GM12875 (cell line): ENCODE measurements around the gene G6PC1.
"Not testable (repeated sequence)": the region's sequence is repeated elsewhere in the genome, so short reads cannot be mapped to it uniquely, and the experiment has no call there.

ENCODE experiments used
- H3K4me3 ChIP-seq: one replicate; pipeline ENCODE4 v1.5.1; 2011; ENCODE audit warnings: low read depth, low read length, control low read depth
- CTCF ChIP-seq: IDR thresholded peaks from 2 replicates; pipeline ENCODE4 v1.5.1; 2011; ENCODE audit warnings: low read depth, mild to moderate bottlenecking, control low read depth, inconsistent platforms, low read length, moderate library complexity, borderline replicate concordance; ENCODE audit not compliant: insufficient read depth

G6PC1 gene

GRCh38 chr17:42855048-42855596 is 45.5 kb upstream of the G6PC1 start:
- no peak overlapping the region for H3K4me3 ChIP-seq
- TF ChIP-seq CTCF = no peak

- H3K4me3 ChIP-seq = not testable (repeated sequence)
These were observed 44.5 kb upstream of the G6PC1 start for GRCh38 chr17:42856093-42856492.

GRCh38 chr17:42856516-42856915 is 44.1 kb upstream of the G6PC1 start:
- H3K4me3 ChIP-seq = not testable (repeated sequence)

- H3K4me3 ChIP-seq = no peak overlapping the region
- TF ChIP-seq CTCF = no peak
These were observed 43.2 kb upstream of the G6PC1 start for GRCh38 chr17:42857389-42857788.

- no peak for TF ChIP-seq CTCF
- H3K4me3 ChIP-seq = no peak overlapping the region
These were observed 34.9 kb upstream of the G6PC1 start for GRCh38 chr17:42865638-42866094.

- no peak for TF ChIP-seq CTCF
- H3K4me3 ChIP-seq = no peak overlapping the region
These were observed 34.4 kb upstream of the G6PC1 start for GRCh38 chr17:42866216-42866615.

- TF ChIP-seq CTCF = no peak
- no peak overlapping the region for H3K4me3 ChIP-seq
These were observed 33.7 kb upstream of the G6PC1 start for GRCh38 chr17:42866631-42867575.

- H3K4me3 ChIP-seq = not testable (repeated sequence)
These were observed 32.8 kb upstream of the G6PC1 start for GRCh38 chr17:42867694-42868261.
